ENCODE results near the gene CFAP20DC.
"Not testable (repeated sequence)": the region's sequence is repeated elsewhere in the genome, so short reads cannot be mapped to it uniquely, and the experiment has no call there.

CFAP20DC gene

GRCh38 chr3:59049671-59050331 lies at the start of gene CFAP20DC:
Gene CFAP20DC (minus strand): TSS chr3:59050025. CDS start chr3:59049631, 394 bp downstream.
- H3K4me3 ChIP-seq (ENCODE audit: low read depth, low read length): peak within 1 kb of the TSS; percentile 57
- TF ChIP-seq, protein P1, sequence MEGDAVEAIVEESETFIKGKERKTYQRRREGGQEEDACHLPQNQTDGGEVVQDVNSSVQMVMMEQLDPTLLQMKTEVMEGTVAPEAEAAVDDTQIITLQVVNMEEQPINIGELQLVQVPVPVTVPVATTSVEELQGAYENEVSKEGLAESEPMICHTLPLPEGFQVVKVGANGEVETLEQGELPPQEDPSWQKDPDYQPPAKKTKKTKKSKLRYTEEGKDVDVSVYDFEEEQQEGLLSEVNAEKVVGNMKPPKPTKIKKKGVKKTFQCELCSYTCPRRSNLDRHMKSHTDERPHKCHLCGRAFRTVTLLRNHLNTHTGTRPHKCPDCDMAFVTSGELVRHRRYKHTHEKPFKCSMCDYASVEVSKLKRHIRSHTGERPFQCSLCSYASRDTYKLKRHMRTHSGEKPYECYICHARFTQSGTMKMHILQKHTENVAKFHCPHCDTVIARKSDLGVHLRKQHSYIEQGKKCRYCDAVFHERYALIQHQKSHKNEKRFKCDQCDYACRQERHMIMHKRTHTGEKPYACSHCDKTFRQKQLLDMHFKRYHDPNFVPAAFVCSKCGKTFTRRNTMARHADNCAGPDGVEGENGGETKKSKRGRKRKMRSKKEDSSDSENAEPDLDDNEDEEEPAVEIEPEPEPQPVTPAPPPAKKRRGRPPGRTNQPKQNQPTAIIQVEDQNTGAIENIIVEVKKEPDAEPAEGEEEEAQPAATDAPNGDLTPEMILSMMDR (IDR thresholded peaks at IDR 0.05; ENCODE audit: borderline replicate concordance, insufficient read depth, low read depth, low read length): no peak

- H3K4me3 ChIP-seq (ENCODE audit: low read depth, low read length): not testable (repeated sequence)
Observed at GRCh38 chr3:59098516-59098915, 48.7 kb upstream of the CFAP20DC start.

GRCh38 chr3:59094446-59094845 lies 44.6 kb upstream of the CFAP20DC start:
- TF ChIP-seq, protein P1 (IDR thresholded peaks at IDR 0.05; ENCODE audit: borderline replicate concordance, insufficient read depth, low read depth, low read length): no peak
- no peak overlapping the region for H3K4me3 ChIP-seq (ENCODE audit: low read depth, low read length)

- H3K4me3 ChIP-seq (ENCODE audit: low read depth, low read length): no peak overlapping the region
- TF ChIP-seq, protein P1 (IDR thresholded peaks at IDR 0.05; ENCODE audit: borderline replicate concordance, insufficient read depth, low read depth, low read length): no peak
Observed at GRCh38 chr3:59093521-59093920, 43.7 kb upstream of the CFAP20DC start.

- no peak overlapping the region for H3K4me3 ChIP-seq (ENCODE audit: low read depth, low read length)
- TF ChIP-seq, protein P1 (IDR thresholded peaks at IDR 0.05; ENCODE audit: borderline replicate concordance, insufficient read depth, low read depth, low read length): no peak
Observed at GRCh38 chr3:59088761-59089160, 38.9 kb upstream of the CFAP20DC start.

- TF ChIP-seq, protein P1 (IDR thresholded peaks at IDR 0.05; ENCODE audit: borderline replicate concordance, insufficient read depth, low read depth, low read length): no peak
- no peak overlapping the region for H3K4me3 ChIP-seq (ENCODE audit: low read depth, low read length)
Observed at GRCh38 chr3:59085976-59086375, 36.2 kb upstream of the CFAP20DC start.

- H3K4me3 ChIP-seq (ENCODE audit: low read depth, low read length): no peak overlapping the region
- TF ChIP-seq, protein P1 (IDR thresholded peaks at IDR 0.05; ENCODE audit: borderline replicate concordance, insufficient read depth, low read depth, low read length): no peak
Observed at GRCh38 chr3:59084583-59084982, 34.8 kb upstream of the CFAP20DC start.
